Keratinocyte (primary cell): ENCODE data around the gene COX6B2.

Experiments
- EZH2 ChIP-seq: IDR thresholded peaks from one replicate; pipeline ENCODE4 v1.6.1; 2012; ENCODE audit warnings: inconsistent platforms, mild to moderate bottlenecking, low read length, moderate library complexity
- TF ChIP-seq, protein P1 (sequence below), 3 experiments: IDR thresholded peaks in 1 of 3; conservative IDR thresholded peaks in 1 of 3; optimal IDR thresholded peaks in 1 of 3; 2 replicates in 2 of 3; 3 replicates in 1 of 3; pipeline versions ENCODE3 to v1.5.1; 2011; ENCODE audit warnings: low read length in 3 of 3, mild to moderate bottlenecking in 3 of 3, moderate library complexity in 2 of 3, control low read depth in 1 of 3, inconsistent platforms in 1 of 3; ENCODE audit not compliant: insufficient read depth in 2 of 3; ENCODE audit errors: extremely low read depth in 1 of 3

DNA sequence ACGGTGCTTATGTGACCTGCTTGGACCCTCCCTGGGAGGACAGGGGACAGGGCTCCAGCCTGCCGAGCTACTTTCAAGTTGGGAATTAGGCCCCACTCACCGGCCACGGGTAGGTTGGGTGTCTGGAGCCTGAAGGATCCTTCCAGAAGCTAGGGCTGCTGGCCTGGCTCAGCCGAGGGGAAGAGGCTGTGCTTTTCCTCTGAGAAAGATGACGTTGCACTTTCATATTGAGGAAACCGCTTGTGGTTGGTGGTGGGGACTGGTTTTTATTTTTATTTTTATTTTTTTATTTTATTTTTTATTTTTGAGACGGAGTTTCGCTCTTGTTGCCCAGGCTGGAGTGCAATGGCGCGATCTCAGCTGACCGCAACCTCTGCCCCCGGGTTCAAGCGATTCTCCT, 29.3 kb downstream of the COX6B2 start, which contains the start of gene TMEM150B:
- TF ChIP-seq, protein P1, sequence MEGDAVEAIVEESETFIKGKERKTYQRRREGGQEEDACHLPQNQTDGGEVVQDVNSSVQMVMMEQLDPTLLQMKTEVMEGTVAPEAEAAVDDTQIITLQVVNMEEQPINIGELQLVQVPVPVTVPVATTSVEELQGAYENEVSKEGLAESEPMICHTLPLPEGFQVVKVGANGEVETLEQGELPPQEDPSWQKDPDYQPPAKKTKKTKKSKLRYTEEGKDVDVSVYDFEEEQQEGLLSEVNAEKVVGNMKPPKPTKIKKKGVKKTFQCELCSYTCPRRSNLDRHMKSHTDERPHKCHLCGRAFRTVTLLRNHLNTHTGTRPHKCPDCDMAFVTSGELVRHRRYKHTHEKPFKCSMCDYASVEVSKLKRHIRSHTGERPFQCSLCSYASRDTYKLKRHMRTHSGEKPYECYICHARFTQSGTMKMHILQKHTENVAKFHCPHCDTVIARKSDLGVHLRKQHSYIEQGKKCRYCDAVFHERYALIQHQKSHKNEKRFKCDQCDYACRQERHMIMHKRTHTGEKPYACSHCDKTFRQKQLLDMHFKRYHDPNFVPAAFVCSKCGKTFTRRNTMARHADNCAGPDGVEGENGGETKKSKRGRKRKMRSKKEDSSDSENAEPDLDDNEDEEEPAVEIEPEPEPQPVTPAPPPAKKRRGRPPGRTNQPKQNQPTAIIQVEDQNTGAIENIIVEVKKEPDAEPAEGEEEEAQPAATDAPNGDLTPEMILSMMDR (optimal IDR thresholded peaks at IDR 0.05 in 1 of 3, IDR thresholded peaks at IDR 0.05 in 1 of 3, conservative IDR thresholded peaks at IDR 0.05 in 1 of 3; ENCODE audit: extremely low read depth in 1 of 3, insufficient read depth in 2 of 3, low read length in 3 of 3), result no peak
- no peak for TF ChIP-seq EZH2
